ENCODE data around the gene IL17RE. TPM values are rescaled to one million over a fixed set of nuclear protein-coding genes. Genes with fewer than 3 reads are reported as not detected.

The IL17RE gene
- total and polyA plus RNA-seq, 2 of the 13 experiments (the other 11 are each of a cell fraction or from before 2014, with no cell fraction given): 14.5 to 24.1 TPM

GRCh38 chr3:9902372-9903237, at the start of gene IL17RE (continued):
- TF ChIP-seq, protein P1, sequence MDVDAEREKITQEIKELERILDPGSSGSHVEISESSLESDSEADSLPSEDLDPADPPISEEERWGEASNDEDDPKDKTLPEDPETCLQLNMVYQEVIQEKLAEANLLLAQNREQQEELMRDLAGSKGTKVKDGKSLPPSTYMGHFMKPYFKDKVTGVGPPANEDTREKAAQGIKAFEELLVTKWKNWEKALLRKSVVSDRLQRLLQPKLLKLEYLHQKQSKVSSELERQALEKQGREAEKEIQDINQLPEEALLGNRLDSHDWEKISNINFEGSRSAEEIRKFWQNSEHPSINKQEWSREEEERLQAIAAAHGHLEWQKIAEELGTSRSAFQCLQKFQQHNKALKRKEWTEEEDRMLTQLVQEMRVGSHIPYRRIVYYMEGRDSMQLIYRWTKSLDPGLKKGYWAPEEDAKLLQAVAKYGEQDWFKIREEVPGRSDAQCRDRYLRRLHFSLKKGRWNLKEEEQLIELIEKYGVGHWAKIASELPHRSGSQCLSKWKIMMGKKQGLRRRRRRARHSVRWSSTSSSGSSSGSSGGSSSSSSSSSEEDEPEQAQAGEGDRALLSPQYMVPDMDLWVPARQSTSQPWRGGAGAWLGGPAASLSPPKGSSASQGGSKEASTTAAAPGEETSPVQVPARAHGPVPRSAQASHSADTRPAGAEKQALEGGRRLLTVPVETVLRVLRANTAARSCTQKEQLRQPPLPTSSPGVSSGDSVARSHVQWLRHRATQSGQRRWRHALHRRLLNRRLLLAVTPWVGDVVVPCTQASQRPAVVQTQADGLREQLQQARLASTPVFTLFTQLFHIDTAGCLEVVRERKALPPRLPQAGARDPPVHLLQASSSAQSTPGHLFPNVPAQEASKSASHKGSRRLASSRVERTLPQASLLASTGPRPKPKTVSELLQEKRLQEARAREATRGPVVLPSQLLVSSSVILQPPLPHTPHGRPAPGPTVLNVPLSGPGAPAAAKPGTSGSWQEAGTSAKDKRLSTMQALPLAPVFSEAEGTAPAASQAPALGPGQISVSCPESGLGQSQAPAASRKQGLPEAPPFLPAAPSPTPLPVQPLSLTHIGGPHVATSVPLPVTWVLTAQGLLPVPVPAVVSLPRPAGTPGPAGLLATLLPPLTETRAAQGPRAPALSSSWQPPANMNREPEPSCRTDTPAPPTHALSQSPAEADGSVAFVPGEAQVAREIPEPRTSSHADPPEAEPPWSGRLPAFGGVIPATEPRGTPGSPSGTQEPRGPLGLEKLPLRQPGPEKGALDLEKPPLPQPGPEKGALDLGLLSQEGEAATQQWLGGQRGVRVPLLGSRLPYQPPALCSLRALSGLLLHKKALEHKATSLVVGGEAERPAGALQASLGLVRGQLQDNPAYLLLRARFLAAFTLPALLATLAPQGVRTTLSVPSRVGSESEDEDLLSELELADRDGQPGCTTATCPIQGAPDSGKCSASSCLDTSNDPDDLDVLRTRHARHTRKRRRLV (CRISPR knock-in tag; IDR thresholded peaks at IDR 0.05): 0 out of 2 replicates have a peak, but pooled peaks have one; percentile 83
- TF ChIP-seq, protein P2, sequence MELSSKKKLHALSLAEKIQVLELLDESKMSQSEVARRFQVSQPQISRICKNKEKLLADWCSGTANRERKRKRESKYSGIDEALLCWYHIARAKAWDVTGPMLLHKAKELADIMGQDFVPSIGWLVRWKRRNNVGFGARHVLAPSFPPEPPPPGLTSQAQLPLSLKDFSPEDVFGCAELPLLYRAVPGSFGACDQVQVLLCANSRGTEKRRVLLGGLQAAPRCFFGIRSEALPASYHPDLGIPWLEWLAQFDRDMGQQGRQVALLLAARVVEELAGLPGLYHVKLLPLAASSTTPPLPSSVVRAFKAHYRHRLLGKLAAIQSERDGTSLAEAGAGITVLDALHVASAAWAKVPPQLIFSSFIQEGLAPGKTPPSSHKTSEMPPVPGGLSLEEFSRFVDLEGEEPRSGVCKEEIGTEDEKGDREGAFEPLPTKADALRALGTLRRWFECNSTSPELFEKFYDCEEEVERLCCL (CRISPR knock-in tag; IDR thresholded peaks at IDR 0.05; ENCODE audit: borderline replicate concordance): no peak
- TF ChIP-seq HNRNPH1 (optimal IDR thresholded peaks at IDR 0.05; ENCODE audit: low read depth, low read length) (no peak), SMAD3 (CRISPR knock-in tag; IDR thresholded peaks at IDR 0.05) (no peak; the same call in 1 of the 2 replicates), ZZZ3 (CRISPR knock-in tag; IDR thresholded peaks at IDR 0.05; ENCODE audit: borderline replicate concordance) (no peak), ZNF160 (CRISPR knock-in tag; IDR thresholded peaks at IDR 0.05) (0 out of 2 replicates have a peak, but pooled peaks have one; percentile 5), SNAPC2 (CRISPR knock-in tag; IDR thresholded peaks at IDR 0.05) (no peak), ZNF232 (CRISPR knock-in tag; IDR thresholded peaks at IDR 0.05; ENCODE audit: borderline replicate concordance) (no peak), HES4 (CRISPR knock-in tag; IDR thresholded peaks at IDR 0.05; ENCODE audit: borderline replicate concordance) (no peak), SYNCRIP (IDR thresholded peaks at IDR 0.05; ENCODE audit: insufficient read depth, low read depth, low read length) (no peak), AGO1 (IDR thresholded peaks at IDR 0.05; ENCODE audit: low read depth, low read length, poor library complexity, severe bottlenecking) (no peak)
- TF ChIP-seq, protein P3, sequence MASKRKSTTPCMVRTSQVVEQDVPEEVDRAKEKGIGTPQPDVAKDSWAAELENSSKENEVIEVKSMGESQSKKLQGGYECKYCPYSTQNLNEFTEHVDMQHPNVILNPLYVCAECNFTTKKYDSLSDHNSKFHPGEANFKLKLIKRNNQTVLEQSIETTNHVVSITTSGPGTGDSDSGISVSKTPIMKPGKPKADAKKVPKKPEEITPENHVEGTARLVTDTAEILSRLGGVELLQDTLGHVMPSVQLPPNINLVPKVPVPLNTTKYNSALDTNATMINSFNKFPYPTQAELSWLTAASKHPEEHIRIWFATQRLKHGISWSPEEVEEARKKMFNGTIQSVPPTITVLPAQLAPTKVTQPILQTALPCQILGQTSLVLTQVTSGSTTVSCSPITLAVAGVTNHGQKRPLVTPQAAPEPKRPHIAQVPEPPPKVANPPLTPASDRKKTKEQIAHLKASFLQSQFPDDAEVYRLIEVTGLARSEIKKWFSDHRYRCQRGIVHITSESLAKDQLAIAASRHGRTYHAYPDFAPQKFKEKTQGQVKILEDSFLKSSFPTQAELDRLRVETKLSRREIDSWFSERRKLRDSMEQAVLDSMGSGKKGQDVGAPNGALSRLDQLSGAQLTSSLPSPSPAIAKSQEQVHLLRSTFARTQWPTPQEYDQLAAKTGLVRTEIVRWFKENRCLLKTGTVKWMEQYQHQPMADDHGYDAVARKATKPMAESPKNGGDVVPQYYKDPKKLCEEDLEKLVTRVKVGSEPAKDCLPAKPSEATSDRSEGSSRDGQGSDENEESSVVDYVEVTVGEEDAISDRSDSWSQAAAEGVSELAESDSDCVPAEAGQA (IDR thresholded peaks at IDR 0.05; ENCODE audit: low read depth): no peak
- TF ChIP-seq, protein P3 (CRISPR knock-in tag; IDR thresholded peaks at IDR 0.05; ENCODE audit: borderline replicate concordance): no peak

All from HepG2 (cell line).